Measurements from ENCODE around the gene NRP2.

NRP2 gene

GRCh38 chr2:205682239-205682970, at the start of gene NRP2:
TSS of gene NRP2 (plus strand) at chr2:205682501. CDS start at chr2:205683291, 790 bp downstream.
- DNase-seq, result peak; percentile 45

DNA sequence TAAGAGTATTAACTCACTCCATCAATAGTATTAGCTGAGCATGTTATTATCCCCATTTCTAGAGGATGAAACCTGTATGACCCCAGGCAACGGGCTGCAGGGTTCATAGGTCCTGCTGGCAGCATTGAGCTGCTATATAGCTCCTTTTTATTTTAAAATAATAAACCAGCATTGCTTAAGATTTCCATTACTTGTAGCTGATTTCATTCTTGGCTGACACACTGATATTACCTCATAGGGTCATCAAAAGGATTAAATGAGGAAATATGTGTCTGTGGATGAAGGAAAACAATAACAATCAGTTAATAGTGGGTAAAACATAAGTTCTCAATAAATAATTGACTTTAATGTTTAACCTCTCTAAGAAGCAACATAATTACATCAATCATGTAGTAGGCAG, 48.3 kb upstream of the NRP2 start:
- no peak for DNase-seq

- DNase-seq, result no peak
Observed at GRCh38 chr2:205636549-205637319, 45.6 kb upstream of the NRP2 start.

DNA sequence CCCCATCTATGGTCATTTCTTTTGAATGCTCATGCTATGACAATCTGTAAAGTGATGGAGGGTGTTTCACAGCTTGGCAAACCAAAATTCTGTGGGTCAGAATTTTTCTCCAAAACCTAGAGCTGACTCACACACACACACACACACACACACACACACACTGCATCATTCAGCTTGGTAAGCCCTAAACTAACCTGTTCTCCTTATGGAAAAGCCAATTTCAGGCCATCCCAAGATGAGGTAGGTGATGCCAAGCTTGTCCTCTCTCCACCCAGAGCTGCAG, 45.0 kb upstream of the NRP2 start:
- no peak for DNase-seq

DNA sequence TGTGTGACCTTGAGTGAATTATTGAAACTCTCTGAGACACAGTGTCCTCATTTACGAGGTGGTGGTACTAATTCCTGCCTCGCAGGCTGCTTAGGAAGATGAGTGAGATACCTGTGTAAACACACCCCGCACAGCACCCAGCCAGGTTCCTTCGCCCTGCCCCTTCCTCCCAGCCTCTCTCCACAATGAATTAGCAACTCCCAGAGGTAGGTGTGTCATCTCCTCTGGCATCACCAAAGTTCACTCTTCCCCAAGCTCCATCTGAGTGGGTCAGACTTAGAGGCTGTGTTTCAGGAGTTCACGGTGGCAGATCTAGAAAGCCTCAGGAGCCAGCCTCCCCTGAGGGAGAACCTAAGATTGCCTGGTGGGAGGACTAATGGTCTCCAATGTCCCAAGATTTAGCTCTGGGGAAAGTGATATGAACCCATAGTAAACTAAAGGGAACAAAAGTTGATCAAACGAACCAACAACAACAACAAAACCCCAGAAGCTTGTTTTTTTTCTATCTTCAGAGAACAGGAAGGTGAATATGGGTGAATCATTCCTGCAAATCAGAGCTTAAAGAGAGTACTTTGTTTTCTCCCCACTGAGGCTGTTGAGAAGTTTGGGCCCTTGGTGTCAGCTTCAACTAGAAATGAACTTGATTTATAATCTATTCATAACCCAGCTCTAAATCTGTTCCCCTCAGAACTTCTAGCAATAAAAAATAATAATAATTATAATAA, 44.4 kb upstream of the NRP2 start:
- DNase-seq, result no peak

- DNase-seq, result no peak
Observed at GRCh38 chr2:205640716-205641115, 41.6 kb upstream of the NRP2 start.

DNA sequence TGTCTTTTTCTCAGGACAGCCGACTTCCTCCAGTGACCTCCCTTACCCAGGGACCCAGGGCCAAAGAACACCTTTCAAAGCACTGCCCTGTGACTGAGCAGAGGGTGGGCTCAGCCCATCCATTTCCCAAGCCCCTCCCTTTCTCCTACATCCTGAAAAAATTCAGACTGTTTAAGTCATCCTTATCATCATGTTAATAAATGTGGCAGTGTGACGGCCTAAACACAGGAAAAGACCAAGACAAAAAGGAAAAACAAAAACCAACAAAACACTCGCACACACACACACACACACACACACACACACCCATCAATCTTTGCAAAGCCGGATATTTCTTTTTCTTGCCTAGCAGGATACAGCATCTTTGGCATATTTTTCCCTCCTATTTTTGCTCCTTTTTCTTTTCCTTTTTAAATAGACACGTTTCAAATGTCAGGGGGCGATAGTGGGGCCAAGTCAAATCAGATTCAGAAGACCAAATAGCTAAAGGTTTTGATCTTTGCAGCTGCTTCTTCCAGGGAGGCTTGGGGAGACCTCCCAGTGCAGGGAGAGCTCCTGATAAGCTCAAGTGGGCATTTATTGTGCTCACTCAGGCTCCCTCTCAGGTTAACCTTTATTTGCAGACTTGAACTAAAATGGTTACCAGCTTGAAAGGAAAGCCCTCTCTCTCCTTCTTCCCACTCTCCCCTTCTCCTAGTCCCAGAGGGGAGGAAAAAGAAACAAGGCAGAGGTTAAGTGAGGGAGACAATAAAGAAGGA, 39.5 kb upstream of the NRP2 start:
- no peak for DNase-seq

- no peak for DNase-seq
Observed at GRCh38 chr2:205643391-205643885, 38.9 kb upstream of the NRP2 start.

DNA sequence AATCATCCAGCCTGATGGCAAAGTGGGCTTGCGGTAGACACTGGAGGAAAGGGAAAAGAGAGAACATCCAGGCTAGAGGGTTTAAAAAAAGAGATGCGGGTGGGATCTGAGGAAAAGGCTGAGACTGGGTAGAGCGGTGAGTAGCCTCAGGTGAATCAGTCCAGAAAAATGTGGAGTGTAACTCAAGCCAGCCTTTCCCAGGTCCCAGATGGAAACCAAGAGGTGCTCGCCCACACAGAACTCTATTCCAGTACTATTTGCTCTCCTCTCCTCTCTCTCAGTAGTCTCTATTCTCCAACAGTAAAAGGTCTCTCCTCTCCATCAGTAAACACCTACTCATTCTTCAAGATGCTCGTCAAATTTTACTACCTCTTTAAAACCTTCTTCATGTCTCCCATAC, 38.3 kb upstream of the NRP2 start:
- no peak for DNase-seq

DNA sequence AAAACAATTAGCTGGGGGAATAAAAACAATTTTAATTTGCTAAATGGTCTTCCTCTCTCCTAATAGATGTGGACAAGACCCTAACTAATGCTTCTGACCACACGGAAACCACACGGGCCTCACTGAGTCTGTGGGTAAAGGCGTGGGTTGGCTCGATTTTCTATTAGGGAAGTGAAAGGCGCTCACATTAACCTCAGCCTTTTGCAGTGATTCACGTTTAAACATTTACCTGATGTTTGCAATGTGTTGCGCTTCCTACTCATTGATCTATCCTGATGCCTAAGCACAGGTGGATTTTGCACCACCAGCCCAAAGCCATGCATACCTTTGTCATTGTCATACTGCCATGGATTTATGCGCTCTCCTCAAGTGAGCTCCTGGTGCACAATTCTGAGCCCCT, 35.6 kb upstream of the NRP2 start:
- no peak for DNase-seq

GRCh38 chr2:205650450-205650849, 31.9 kb upstream of the NRP2 start:
- no peak for DNase-seq

- no peak for DNase-seq
Observed at GRCh38 chr2:205650931-205651330, 31.4 kb upstream of the NRP2 start.

DNA sequence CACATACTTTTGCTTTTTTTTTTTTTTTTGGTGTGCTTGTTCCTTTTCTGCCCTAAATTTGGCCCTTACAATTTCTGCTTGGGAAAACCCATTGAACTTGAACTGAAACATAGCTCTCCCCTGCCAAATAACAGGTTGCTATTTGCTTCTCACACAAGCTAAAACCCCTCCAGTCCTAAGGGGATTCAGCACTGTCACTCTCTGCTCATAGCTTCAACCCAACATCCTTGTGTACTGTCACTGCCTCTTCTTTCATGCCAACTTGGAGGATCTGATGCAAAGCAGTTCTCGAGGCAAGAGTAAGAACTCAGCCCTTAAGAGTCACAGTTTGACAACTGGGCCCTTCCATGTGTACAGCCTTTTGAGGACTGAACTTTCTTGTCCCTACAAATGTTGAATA, 30.6 kb upstream of the NRP2 start:
- no peak for DNase-seq

DNA sequence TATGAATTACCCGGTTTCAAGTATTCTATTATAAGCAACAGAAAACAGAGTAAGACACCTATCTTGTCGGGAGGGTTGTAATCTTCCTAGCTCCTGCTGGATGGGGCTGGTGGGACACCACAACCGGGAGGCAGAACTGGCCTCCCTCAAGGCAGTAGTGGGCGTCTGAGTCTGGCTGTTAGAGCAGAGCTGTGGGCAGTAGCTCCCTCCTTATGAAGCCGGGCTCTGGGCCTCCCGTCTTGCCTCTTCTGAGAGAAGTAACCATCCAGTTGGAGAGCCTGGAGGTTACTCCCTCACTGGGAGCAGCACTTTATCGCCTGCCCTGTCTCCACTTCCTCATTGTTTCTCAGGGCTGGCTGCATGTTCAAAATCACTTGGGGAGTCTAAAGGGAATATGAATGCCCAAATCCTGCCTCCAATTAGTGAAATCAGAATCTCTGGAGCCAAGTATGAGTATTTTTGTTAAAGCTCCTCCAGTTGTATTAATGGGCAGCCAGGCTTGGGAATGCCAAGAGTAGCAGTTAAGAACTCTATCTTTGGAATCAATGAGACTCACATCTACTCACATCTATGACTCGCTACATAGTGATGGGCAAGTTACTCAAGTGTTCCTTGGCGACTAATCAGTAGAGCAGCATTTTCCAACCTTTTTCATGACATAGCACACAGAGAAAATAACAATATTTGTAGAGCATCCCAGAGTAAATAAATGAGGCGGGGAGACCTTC, 27.3 kb upstream of the NRP2 start:
- DNase-seq, result no peak

DNA sequence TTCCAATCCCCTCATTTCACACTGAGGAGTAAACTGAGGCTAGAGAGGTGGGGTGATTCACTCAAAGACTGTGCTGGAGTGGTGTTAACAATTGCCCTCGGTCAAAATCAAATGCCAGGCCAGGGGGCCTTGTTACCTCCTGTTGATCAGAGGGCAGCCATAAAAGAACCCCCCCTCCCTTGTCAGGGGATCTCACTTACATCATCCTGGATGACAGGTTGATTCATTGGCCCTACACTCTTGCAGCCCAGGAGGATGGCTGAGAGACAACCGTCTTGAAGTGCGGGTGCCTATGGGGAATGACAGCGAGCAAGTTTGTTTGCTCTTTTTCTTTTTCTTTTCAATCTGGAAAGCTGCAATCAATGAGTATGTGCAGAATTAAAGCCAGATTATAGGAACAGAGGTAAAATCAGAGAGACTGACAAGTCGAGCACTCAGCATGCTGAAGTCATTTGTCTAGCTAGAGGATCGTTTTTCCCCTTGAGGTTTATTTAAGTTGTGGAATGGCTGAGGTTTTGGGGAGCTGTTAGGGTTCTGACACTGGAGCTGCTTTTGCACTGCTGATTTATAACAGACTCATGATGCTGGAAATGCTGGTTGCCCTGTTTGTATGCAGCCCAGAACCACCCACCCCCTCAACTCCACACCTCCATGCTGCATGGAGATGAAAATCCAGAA, 26.4 kb upstream of the NRP2 start:
- DNase-seq, result no peak

- no peak for DNase-seq
Observed at GRCh38 chr2:205656461-205656860, 25.8 kb upstream of the NRP2 start.

- no peak for DNase-seq
Observed at GRCh38 chr2:205656941-205657340, 25.4 kb upstream of the NRP2 start.

DNA sequence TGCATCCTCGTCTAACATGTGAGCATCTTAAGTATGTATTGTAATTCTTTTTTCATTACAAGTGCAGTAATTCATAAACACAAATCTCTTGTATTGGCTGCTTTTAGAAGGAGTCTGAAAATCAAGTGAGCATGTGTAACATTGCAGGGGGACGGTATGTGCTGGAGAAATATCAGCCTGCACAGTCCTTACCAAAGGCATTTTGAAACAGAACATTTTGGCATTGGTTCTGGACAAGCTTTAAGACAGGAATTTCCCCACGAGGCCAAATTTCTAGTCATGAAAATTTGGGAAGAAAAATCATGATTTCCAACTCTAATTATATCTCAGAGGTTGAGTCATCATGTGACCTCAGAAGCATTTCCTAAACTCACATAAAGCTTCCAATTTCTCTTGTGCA, 24.7 kb upstream of the NRP2 start:
- no peak for DNase-seq

DNA sequence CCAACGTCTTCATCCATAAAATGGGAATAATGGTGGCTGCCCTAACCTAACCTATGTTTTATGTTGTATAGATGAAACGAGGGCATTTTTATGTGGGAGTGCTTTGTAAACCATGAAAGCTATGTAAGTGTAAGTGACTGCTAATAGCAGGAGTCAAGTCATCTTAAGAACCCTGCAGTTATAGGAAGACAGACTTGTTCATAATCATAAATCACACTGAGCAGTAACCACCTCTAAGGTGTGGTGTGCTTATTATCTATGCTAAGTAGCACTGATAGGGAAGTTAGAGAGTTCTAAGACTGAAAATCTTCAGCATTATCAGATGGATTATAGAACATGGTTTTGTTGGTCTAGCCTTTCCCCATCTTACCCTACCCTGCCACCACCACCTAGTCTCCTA, 24.2 kb upstream of the NRP2 start:
- DNase-seq, result no peak

GRCh38 chr2:205658572-205658971, 23.7 kb upstream of the NRP2 start:
- no peak for DNase-seq

DNA sequence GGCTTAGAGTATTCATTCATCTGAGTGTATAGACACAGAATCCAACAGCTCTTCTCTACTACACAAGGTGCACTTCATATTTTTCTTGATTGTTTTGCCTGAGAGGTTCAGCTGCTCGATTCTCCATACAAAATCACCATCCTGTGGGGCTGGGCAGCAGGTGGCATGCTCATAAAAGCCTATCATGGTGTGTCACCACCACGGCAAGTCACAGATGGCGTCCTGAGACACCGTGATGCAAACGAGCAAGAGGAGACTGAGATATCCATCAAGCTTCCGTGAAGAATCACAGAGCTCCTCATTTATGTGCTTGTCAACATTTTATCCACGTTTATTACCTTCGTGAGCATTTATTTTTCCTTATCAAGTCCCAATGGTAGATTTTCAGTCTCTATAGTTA, 22.4 kb upstream of the NRP2 start:
- DNase-seq, result no peak
